GM12873 (cell line): ENCODE measurements around the gene KRTAP10-4.

Source experiments
- TF ChIP-seq, protein P1 (sequence below): IDR thresholded peaks from 2 replicates; pipeline ENCODE4 v1.5.1; 2012; ENCODE audit warnings: low read depth, mild to moderate bottlenecking, moderate library complexity, low read length, control low read depth; ENCODE audit not compliant: insufficient read depth; ENCODE audit errors: missing control alignments

Gene KRTAP10-4

DNA sequence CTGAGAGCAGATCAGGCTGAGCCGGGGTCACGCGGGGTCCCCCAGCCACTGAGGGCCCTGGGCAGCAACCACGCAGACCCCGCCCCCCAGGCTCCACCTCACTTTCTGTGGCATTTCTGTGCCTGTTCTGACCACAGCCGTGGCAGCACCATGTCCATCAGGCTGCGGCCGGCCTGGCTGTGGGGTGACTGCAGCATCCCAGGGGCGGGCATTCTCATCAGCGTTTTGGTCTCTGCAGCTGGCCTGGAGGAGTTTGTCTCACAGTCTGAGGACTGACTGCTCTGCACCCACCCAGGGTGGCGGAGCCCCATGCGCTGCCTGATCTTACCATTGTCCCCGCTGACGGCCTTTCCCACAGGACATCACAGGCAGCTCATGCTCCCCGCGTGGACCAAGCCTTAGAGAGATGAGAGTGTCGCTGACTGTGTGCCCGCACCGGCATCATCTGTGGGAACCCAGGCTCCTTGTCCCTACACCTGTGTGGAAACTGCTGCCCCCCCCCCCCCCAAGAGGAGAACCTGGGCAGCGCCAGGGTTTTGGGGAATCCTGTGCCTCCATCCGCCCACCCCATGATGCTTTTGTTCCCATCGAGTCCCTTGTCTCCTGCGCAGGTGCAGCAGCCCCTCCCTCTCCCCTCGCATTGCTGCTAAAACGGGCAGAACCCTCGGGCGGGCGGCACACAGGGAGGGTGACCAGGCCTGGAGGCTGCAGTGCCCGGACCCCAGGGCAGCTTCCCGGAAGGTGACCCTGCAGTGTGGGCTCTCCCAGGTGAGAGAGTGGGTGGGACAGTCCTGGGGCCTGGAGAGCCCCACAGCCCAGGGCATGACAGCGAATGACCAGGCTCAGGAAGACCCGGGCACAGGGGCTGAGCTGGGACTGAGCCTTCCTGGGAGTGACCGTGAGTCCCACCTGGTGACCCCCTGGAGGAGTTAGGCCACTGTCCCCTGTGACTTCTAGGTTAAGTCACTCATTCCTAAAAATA is 35.3 kb upstream of the KRTAP10-4 start:
- TF ChIP-seq, protein P1, sequence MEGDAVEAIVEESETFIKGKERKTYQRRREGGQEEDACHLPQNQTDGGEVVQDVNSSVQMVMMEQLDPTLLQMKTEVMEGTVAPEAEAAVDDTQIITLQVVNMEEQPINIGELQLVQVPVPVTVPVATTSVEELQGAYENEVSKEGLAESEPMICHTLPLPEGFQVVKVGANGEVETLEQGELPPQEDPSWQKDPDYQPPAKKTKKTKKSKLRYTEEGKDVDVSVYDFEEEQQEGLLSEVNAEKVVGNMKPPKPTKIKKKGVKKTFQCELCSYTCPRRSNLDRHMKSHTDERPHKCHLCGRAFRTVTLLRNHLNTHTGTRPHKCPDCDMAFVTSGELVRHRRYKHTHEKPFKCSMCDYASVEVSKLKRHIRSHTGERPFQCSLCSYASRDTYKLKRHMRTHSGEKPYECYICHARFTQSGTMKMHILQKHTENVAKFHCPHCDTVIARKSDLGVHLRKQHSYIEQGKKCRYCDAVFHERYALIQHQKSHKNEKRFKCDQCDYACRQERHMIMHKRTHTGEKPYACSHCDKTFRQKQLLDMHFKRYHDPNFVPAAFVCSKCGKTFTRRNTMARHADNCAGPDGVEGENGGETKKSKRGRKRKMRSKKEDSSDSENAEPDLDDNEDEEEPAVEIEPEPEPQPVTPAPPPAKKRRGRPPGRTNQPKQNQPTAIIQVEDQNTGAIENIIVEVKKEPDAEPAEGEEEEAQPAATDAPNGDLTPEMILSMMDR, result no peak

DNA sequence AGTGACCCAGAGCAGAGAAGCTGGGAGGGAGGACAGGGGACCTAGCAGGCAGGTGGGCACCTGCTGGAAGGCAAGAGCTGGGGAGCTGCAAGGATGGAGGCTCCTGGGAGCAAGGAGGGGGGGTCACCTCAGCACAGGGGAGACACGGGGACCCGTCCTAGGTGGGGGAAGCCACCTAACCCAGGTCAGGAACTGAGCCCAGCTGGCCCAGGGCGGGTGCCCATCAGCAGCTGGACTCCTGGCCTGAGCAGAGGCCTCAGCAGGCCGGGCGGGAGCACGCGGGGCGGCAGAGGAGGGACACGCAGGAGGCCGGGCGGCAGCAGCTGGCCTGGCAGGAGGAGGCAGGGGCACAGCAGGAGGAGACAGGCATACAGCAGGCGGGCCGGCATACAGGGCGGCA is 34.5 kb upstream of the KRTAP10-4 start:
- TF ChIP-seq, protein P1, result no peak

DNA sequence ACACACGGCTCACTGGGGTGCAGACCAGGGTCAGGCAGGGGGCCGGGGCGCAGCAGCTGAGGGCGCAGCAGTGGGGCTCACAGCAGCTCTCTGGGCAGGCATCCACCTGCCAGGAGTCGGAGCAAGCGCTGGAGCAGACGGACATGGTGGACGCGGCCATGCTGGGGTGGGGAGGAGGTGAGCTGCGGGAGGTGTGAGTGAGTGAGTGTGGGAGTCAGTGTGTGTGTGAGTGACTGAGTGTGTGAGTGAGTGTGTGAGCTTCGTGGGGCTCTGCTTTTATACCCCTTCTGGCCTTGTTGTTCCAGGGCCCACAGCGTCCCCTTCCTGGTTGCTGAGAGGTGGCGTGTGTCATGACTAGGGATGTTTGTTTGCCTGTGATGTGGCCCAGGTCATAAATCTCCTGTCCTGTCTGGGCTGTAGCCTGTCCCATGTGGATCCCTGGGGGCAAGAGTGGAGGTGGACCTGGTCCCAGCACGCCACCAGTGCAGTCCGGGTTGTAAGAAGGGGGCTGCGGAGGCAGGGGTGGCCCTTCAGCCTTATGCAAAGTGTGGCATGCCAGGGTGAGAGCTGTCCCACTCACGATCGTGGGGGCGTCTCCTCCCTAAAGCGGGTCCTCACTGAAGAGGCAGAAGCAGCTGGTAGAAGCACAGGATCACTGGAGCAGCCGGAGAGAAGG is 33.4 kb upstream of the KRTAP10-4 start, which contains the start of gene KRTAP10-1:
Gene KRTAP10-1 (minus strand): TSS at position 205 of the 676 bp plus-strand sequence. CDS start 45 bp downstream, at position 160.
- TF ChIP-seq, protein P1, result no peak

DNA sequence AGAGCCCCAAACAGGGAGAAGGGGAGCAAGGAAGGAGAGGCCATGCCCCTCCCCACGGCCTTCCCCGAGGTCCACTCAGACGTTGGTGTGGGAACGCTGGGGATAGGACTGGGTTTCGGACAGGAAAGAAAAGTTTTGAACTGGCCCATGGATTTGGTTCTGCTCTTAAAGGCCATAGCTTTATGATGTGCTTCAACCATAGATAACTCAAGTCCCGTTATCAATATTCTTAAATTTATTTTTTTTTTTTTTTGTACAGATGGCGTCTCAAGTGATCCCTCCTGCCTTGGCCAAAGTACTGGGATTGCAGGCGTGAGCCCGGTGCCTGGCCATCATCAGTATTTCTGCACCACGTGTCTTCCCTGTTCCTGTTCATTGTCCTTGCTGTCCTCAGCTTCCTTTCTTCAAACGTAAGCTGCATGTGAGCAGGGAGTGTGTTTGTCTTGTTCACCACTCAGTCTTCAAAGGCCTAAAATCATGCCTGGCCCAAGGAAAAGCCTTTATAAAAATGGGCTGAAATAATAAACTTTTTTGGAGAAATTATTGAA is 32.7 kb upstream of the KRTAP10-4 start:
- TF ChIP-seq, protein P1, result no peak

DNA sequence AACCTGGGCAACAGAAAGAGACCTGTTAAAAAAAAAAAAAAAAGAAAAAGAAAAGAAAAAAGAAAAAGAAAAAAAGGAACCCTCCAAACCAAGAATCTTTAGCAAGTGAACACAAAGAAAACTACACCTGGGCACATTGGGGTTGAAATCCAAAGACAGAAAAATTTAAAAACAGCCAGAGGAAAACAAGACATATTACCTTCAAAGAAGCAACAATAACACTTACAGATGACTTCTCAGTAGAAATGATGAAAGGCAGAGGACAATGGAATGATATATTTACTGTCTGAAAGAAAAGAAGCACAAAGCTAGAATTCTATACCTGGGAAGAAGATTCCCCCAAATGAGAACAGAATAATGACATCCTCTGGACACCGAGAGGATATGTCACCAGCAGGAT is 30.8 kb upstream of the KRTAP10-4 start:
- TF ChIP-seq, protein P1, result no peak

DNA sequence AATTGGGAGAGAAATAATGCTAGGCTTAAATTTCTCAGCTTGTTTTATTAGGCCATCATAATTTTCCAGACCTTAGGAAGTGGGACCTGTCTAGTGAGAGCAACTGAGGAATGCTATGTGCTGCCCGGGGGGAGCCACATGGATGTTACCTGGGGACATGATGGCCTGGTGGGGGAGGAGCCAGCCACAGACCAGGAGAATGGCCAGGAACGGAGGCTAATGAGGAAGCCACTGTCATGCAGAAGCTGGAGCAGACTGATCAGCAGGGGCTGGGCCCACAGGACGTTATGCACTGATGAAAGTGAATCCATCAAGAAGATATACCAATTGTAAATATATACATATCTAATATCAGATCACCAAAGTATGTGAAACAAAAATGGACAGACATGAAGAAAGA is 29.0 kb upstream of the KRTAP10-4 start:
- TF ChIP-seq, protein P1, result no peak
